ENCODE measurements around the gene RNF212B.
"Not testable (repeated sequence)": the region's sequence is repeated elsewhere in the genome, so short reads cannot be mapped to it uniquely, and the experiment has no call there.

RNF212B gene

GRCh38 chr14:23252420-23253333 is 14.9 kb downstream of the RNF212B start:
- Mint-ChIP-seq H3K27ac (no peak overlapping the region), H3K9me3 (no peaks in the 10 kb centered on the region), H3K4me3 (no peak overlapping the region), H3K27me3 (peaks cover 39 to 49% of the 10 kb centered on the region in 2 donors), H3K36me3 (ENCODE audit: insufficient read depth) (no peaks in the 10 kb centered on the region), H3K4me1 (ENCODE audit: low read depth in 2 of 2) (no peaks in the 10 kb centered on the region)
- ATAC-seq (replicated peaks) (no peak), DNase-seq (no peak)

DNA sequence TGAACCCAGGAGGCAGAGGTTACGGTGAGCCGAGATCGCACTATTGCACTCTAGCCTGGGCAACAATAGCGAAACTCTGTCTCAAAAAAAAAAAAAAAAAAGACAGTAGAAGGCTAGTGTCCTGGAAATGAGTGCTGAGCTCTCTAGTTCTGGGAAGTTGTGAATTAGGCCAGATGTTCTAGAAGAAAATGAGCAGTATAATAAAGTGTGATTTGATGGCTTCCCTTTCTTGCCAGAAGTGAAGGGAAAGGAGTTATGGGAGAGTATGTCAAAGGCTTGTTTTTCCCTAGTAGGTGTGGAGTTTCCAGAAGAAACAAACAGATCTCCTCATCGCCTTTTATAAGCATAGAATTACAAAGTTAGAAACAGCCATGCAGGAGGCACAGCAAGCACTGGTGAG is 20.5 kb downstream of the RNF212B start:
- no peak overlapping the region for H3K4me3 Mint-ChIP-seq
- H3K4me1 Mint-ChIP-seq (ENCODE audit: low read depth in 2 of 2), result no peaks in the 10 kb centered on the region
- H3K27me3 Mint-ChIP-seq, result peaks cover 63 to 66% of the 10 kb centered on the region in 2 donors
- no peak overlapping the region for H3K27ac Mint-ChIP-seq
- no peak for DNase-seq
- H3K9me3 Mint-ChIP-seq, result no peaks in the 10 kb centered on the region
- H3K36me3 Mint-ChIP-seq (ENCODE audit: insufficient read depth), result no peaks in the 10 kb centered on the region
- no peak for ATAC-seq (replicated peaks)

GRCh38 chr14:23259426-23259825 is 21.7 kb downstream of the RNF212B start:
- no peak overlapping the region for H3K4me3 Mint-ChIP-seq
- H3K27me3 Mint-ChIP-seq, result peaks cover 64 to 72% of the 10 kb centered on the region in 2 donors
- ATAC-seq (replicated peaks), result no peak
- H3K36me3 Mint-ChIP-seq (ENCODE audit: insufficient read depth), result no peaks in the 10 kb centered on the region
- H3K27ac Mint-ChIP-seq, result no peak overlapping the region
- no peaks in the 10 kb centered on the region for H3K9me3 Mint-ChIP-seq
- DNase-seq, result no peak
- H3K4me1 Mint-ChIP-seq (ENCODE audit: low read depth in 2 of 2), result no peaks in the 10 kb centered on the region

GRCh38 chr14:23260849-23261248 is 23.1 kb downstream of the RNF212B start:
- not testable (repeated sequence) for H3K4me3 Mint-ChIP-seq

DNA sequence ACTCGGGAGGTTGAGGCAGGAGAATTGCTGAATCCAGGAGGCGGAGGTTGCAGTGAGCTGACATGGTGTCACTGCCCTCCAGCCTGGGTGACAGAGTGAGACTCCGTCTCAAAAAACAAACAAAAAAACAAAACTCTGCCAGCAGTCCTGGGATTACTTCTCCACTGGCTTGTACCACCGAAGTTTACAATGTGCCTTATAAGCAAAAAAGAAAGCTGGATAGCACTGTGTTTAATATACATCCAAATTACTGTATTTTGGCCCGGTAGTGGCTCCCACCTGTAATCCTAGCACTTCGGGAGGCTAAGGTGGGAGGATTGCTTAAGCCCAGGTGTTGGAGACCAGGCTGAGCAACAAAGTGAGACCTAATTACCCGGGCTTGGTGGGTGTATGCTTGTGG is 31.5 kb downstream of the RNF212B start:
- no peak overlapping the region for H3K4me3 Mint-ChIP-seq

More at GRCh38 chr14:23260849-23261248, 23.1 kb downstream of the RNF212B start:
- H3K9me3 Mint-ChIP-seq; H3K36me3 Mint-ChIP-seq (ENCODE audit: insufficient read depth); ATAC-seq (replicated peaks); DNase-seq; H3K27ac Mint-ChIP-seq; H3K4me1 Mint-ChIP-seq (ENCODE audit: low read depth in 2 of 2): not testable (repeated sequence)
- H3K27me3 Mint-ChIP-seq, result peaks cover 71 to 86% of the 10 kb centered on the region in 2 donors

GRCh38 chr14:23275412-23275811 is 37.7 kb downstream of the RNF212B start:
- DNase-seq, result no peak
- peaks cover 0 to 8% of the 10 kb centered on the region in 2 donors for H3K4me1 Mint-ChIP-seq (ENCODE audit: low read depth in 2 of 2)
- no peaks in the 10 kb centered on the region for H3K27me3 Mint-ChIP-seq
- peak overlapping the region in 1 of 2 donors; percentile 3 for H3K27ac Mint-ChIP-seq
- H3K36me3 Mint-ChIP-seq (ENCODE audit: insufficient read depth), result peaks cover 3% of the 10 kb centered on the region
- no peak for ATAC-seq (replicated peaks)
- H3K9me3 Mint-ChIP-seq, result no peaks in the 10 kb centered on the region
- H3K4me3 Mint-ChIP-seq, result no peak overlapping the region

More for the DNA sequence above, 31.5 kb downstream of the RNF212B start:
- DNase-seq (no peak), ATAC-seq (replicated peaks) (no peak)
- Mint-ChIP-seq H3K27ac (no peak overlapping the region), H3K4me1 (ENCODE audit: low read depth in 2 of 2) (no peaks in the 10 kb centered on the region), H3K9me3 (no peaks in the 10 kb centered on the region), H3K36me3 (ENCODE audit: insufficient read depth) (peaks cover 3% of the 10 kb centered on the region), H3K27me3 (peaks cover 16 to 30% of the 10 kb centered on the region in 2 donors)

GRCh38 chr14:23277189-23277588 is 39.5 kb downstream of the RNF212B start:
- no peak overlapping the region for H3K27ac Mint-ChIP-seq
- no peaks in the 10 kb centered on the region for H3K9me3 Mint-ChIP-seq
- DNase-seq (no peak), ATAC-seq (replicated peaks) (no peak)
- peaks cover 5% of the 10 kb centered on the region for H3K36me3 Mint-ChIP-seq (ENCODE audit: insufficient read depth)
- peaks cover 0 to 8% of the 10 kb centered on the region in 2 donors for H3K4me1 Mint-ChIP-seq (ENCODE audit: low read depth in 2 of 2)
- no peak overlapping the region for H3K4me3 Mint-ChIP-seq
- H3K27me3 Mint-ChIP-seq, result no peaks in the 10 kb centered on the region

DNA sequence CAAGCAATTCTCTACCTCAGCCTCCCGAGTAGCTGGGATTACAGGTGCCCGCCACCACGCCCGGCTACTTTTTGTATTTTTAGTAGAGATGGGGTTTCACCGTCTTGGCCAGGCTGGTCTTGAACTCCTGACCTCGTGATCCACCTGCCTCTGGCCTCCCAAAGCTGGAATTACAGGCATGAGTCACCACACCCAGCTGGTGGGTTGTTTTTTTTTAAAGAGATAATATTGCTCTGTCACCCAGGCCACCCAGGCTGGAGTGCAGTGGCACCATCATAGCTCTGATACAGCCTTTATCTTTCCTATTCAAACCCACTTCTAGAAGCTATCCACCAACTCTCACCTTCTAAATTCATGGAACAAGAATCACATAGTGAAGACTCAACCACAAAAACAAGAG is 40.2 kb downstream of the RNF212B start:
- not testable (repeated sequence) for H3K9me3 Mint-ChIP-seq; H3K27ac Mint-ChIP-seq; H3K27me3 Mint-ChIP-seq; H3K4me1 Mint-ChIP-seq (ENCODE audit: low read depth in 2 of 2); DNase-seq; H3K4me3 Mint-ChIP-seq; H3K36me3 Mint-ChIP-seq (ENCODE audit: insufficient read depth); ATAC-seq (replicated peaks)

DNA sequence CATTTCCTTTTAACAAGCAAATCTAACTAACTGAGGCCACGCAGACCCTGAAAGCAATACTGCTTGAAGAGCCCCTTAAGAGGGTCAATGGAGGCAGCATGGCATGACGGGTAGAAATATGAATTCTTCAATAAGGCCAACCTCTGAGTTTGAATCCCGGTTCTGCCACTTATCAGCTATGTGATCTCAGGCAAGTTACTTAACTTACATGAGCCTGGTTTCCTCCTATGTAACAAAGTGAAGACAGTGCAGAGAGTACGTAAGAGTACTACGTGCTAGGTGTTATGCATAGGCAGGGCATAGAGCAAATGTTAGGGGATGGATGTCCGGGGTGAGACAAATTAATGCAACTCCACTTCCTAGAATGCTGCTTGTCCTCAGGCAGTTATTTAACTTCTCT is 43.5 kb downstream of the RNF212B start:
- Mint-ChIP-seq H3K4me3 (no peak overlapping the region), H3K27ac (no peak overlapping the region), H3K27me3 (no peaks in the 10 kb centered on the region), H3K36me3 (ENCODE audit: insufficient read depth) (peaks cover 9% of the 10 kb centered on the region), H3K9me3 (no peaks in the 10 kb centered on the region), H3K4me1 (ENCODE audit: low read depth in 2 of 2) (peaks cover 16 to 20% of the 10 kb centered on the region in 2 donors)
- no peak for DNase-seq
- no peak for ATAC-seq (replicated peaks)

DNA sequence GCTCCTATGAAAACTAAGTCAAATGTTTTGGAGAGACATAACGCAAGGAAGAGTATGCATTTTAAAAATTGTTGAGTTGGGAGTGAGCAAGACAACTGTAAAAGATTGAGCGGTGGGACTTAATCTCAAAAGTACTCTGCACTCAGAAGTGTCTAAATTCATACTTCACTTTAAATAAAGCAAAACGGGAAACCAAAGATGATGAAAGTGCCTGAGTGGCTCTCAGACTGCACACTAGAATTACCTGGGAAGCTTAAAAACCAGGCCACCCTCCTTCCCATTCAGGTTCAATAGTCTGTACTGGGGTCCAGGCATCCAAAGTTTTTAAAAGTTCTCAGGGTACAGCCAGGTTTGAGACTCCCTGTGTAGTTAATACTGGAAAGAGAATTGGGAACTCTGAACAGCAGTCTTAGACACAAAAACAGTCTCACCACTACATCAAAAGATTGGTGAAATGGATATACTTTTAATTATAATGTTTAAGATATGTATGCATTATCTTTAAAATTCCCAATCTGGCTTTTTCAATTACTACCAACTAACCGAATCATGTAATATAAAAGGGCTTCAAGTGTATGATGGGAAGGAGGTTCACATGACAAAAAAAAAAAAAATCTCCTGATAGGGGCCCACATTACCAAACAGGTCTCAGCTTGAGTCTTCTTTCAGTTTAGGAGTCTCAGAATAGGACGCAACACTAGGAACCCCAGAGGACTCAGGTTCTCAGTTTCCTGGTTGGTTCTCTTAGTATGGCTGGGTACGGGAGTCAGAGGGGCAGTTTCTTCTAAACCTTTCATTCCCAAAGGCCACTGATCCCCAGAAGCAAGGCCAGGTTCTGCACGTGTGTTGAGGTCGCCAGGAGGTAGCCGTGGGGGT is 47.2 kb downstream of the RNF212B start:
- Mint-ChIP-seq H3K27ac (peak overlapping the region; percentile 91 to 93), H3K4me3 (peak overlapping the region; percentile 92 to 97), H3K9me3 (no peaks in the 10 kb centered on the region), H3K4me1 (ENCODE audit: low read depth in 2 of 2) (peaks cover 16 to 19% of the 10 kb centered on the region in 2 donors), H3K27me3 (no peaks in the 10 kb centered on the region), H3K36me3 (ENCODE audit: insufficient read depth) (peaks cover 12% of the 10 kb centered on the region)
- ATAC-seq (replicated peaks), result no peak
- DNase-seq, result no peak

DNA sequence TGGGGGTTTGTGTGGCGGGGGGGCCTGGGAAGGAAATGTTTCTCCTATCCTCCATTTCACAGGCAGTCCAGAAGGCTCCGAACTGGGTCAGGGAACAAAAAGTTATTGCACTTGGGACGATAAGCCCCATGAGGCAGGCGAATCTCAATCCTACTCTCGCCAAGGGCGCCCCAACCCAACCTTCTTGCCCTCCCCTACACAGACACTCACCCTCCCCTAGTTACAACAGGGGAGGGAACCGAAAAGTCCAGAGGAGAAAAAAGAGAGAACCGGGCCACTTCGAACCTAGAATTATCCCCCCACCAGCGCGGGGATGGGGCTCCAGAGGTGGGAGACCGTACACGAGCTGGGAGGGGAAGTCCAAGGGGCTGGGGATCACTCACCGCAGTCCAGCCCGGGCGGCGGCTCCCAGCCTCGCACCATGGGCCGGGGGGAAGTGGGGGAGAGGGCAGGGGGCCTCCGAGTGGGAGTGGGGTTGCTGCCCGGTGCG is 47.8 kb downstream of the RNF212B start:
- H3K36me3 Mint-ChIP-seq (ENCODE audit: insufficient read depth), result peaks cover 11% of the 10 kb centered on the region
- no peaks in the 10 kb centered on the region for H3K27me3 Mint-ChIP-seq
- peaks cover 16 to 19% of the 10 kb centered on the region in 2 donors for H3K4me1 Mint-ChIP-seq (ENCODE audit: low read depth in 2 of 2)
- no peak for DNase-seq
- peak overlapping the region; percentile 92 to 97 for H3K4me3 Mint-ChIP-seq
- peak overlapping the region; percentile 91 to 93 for H3K27ac Mint-ChIP-seq
- no peaks in the 10 kb centered on the region for H3K9me3 Mint-ChIP-seq
- ATAC-seq (replicated peaks), result peak; percentile 26

- peak; percentile 96 for ATAC-seq (replicated peaks)
- Mint-ChIP-seq H3K36me3 (ENCODE audit: insufficient read depth) (peaks cover 6% of the 10 kb centered on the region), H3K27me3 (no peaks in the 10 kb centered on the region), H3K4me1 (ENCODE audit: low read depth in 2 of 2) (peaks cover 16 to 19% of the 10 kb centered on the region in 2 donors), H3K4me3 (peak within 1 kb of the TSS; percentile 92 to 97), H3K9me3 (no peaks in the 10 kb centered on the region), H3K27ac (peak within 1 kb of the TSS; percentile 91 to 93)
- DNase-seq, result peak; percentile 94 to 96 (median 96)
Measured at GRCh38 chr14:23286020-23286901, 48.5 kb downstream of the RNF212B start, which contains the start of gene HOMEZ. Gene HOMEZ, minus strand, starts transcription at chr14:23286132. Its CDS starts 180 bp downstream, at chr14:23285952.
